Neural cell (in vitro differentiated cells): ENCODE results near the gene AASDH.

ENCODE experiments used
- CTCF ChIP-seq: fragments of 450-650 bp; IDR thresholded peaks from 2 replicates; pipeline ENCODE4 v1.5.1; 2014; ENCODE audit warnings: antibody characterized with exemption, mild to moderate bottlenecking, moderate library complexity; ENCODE audit not compliant: poor library complexity, severe bottlenecking
- EP300 ChIP-seq: fragments of 450-650 bp; conservative IDR thresholded peaks from 2 replicates; pipeline ENCODE4 v1.6.1; 2014; ENCODE audit warnings: antibody characterized with exemption, mild to moderate bottlenecking, moderate library complexity; ENCODE audit not compliant: poor library complexity, severe bottlenecking
- EZH2 ChIP-seq: fragments of 200-600, 300-800 bp; shearing (Covaris generic), sonication (generic); IDR thresholded peaks from 2 replicates; pipeline ENCODE4 v1.6.1; 2014; ENCODE audit warnings: antibody characterized with exemption, low read length, borderline replicate concordance, mild to moderate bottlenecking; ENCODE audit not compliant: insufficient read depth, poor library complexity, severe bottlenecking
- MXI1 ChIP-seq: fragments of 450-650 bp; conservative IDR thresholded peaks from 2 replicates; pipeline ENCODE4 v1.6.1; 2014; ENCODE audit warnings: antibody characterized with exemption, mild to moderate bottlenecking; ENCODE audit not compliant: poor library complexity, severe bottlenecking
- POLR2AphosphoS5 ChIP-seq: IDR thresholded peaks from 2 replicates; pipeline ENCODE4 v1.6.1; 2012
- RAD21 ChIP-seq: fragments of 450-650 bp; conservative IDR thresholded peaks from 2 replicates; pipeline ENCODE4 v1.6.1; 2014; ENCODE audit warnings: antibody characterized with exemption, mild to moderate bottlenecking, moderate library complexity
- SMC3 ChIP-seq: fragments of 450-650 bp; conservative IDR thresholded peaks from 2 replicates; pipeline ENCODE4 v1.6.1; 2014; ENCODE audit warnings: antibody characterized with exemption, mild to moderate bottlenecking, moderate library complexity; ENCODE audit not compliant: poor library complexity
- TF ChIP-seq, protein P1 (sequence below): IDR thresholded peaks from 2 replicates; pipeline ENCODE4 v1.6.1; 2012; ENCODE audit warnings: borderline replicate concordance

DNA sequence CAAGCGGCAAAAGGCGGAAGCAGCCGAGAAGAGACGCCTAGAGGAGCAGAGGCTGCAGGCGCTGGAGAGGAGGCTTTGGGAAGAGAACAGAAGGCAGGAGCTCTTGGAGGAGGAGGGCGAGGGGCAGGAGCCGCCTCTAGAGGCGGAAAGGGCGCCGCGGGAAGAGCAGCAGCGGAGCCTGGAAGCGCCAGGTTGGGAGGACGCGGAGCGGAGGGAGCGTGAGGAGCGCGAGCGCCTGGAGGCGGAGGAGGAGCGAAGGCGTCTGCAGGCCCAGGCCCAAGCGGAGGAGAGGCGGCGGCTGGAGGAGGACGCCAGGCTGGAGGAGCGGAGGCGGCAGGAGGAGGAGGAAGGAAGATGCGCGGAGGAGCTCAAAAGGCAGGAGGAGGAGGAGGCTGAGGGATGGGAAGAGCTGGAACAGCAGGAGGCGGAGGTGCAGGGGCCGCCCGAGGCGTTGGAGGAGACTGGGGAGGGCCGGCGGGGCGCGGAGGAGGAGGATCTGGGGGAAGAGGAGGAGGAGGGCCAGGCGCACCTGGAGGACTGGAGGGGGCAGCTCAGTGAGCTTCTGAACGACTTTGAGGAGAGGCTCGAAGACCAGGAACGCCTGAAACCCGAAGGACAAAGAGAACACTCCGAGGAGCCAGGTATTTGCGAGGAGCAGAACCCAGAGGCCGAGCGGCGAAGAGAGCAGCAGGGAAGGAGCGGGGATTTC, 72.9 kb downstream of the AASDH start:
- no peak for TF ChIP-seq CTCF
- TF ChIP-seq EP300, result no peak
- TF ChIP-seq EZH2, result no peak
- no peak for TF ChIP-seq POLR2AphosphoS5
- TF ChIP-seq SMC3, result no peak
- TF ChIP-seq MXI1, result no peak
- TF ChIP-seq, protein P1, sequence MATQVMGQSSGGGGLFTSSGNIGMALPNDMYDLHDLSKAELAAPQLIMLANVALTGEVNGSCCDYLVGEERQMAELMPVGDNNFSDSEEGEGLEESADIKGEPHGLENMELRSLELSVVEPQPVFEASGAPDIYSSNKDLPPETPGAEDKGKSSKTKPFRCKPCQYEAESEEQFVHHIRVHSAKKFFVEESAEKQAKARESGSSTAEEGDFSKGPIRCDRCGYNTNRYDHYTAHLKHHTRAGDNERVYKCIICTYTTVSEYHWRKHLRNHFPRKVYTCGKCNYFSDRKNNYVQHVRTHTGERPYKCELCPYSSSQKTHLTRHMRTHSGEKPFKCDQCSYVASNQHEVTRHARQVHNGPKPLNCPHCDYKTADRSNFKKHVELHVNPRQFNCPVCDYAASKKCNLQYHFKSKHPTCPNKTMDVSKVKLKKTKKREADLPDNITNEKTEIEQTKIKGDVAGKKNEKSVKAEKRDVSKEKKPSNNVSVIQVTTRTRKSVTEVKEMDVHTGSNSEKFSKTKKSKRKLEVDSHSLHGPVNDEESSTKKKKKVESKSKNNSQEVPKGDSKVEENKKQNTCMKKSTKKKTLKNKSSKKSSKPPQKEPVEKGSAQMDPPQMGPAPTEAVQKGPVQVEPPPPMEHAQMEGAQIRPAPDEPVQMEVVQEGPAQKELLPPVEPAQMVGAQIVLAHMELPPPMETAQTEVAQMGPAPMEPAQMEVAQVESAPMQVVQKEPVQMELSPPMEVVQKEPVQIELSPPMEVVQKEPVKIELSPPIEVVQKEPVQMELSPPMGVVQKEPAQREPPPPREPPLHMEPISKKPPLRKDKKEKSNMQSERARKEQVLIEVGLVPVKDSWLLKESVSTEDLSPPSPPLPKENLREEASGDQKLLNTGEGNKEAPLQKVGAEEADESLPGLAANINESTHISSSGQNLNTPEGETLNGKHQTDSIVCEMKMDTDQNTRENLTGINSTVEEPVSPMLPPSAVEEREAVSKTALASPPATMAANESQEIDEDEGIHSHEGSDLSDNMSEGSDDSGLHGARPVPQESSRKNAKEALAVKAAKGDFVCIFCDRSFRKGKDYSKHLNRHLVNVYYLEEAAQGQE, result no peak
- TF ChIP-seq RAD21, result no peak
